MV-4-11 (cell line): ENCODE measurements around the gene PLCB2.

Experiments
- DNase-seq: peaks from one replicate; lab custom pipeline; 2025; lab: John Stamatoyannopoulos, UW

Gene PLCB2

GRCh38 chr15:40285151-40285550, 22.6 kb downstream of the PLCB2 start:
- no peak for DNase-seq

GRCh38 chr15:40283615-40284300, 24.0 kb downstream of the PLCB2 start:
- DNase-seq = no peak

GRCh38 chr15:40282869-40283614, 24.7 kb downstream of the PLCB2 start, which contains the start of gene ANKRD63:
TSS of gene ANKRD63 (minus strand) at chr15:40283064. CDS start at chr15:40282586, 478 bp downstream.
- DNase-seq = no peak

DNA sequence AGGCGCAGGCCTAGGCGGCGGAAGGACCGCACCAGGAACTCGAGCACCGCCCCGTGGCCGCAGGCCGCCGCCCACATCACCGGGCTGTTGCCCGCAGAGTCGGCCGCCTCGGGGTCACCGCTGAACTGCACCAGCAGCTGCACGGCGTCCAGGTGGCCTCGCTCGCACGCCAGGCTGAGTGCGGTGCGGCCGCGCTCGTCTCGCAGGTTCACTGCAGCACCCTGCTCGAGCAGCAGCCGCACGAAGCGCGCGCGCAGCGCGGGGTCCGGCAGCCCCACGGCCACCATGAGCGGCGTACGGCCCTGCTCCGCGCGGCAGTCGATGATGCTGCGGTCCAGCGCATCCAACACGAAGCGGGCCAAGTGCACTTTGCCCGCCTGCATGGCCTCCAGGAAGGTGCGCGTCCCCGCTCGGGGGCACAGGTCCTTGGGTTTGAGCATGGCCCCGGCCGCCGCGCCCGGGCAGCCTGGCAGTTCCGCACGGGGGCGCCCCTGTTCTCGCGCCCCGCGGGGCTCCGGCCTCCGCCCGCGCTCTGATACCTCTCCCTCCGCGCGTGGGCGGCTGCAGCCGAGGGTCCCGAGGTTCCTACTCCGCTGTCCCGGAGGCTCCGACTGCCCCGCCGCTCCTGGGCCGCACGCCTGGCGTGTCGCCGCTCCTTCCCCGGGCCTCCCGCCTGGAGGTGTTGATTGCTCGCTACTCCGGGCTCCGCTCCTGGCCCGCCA, 25.4 kb downstream of the PLCB2 start:
- DNase-seq = peak; percentile 35

- DNase-seq = no peak
Observed at GRCh38 chr15:40281801-40282146, 26.0 kb downstream of the PLCB2 start.

DNA sequence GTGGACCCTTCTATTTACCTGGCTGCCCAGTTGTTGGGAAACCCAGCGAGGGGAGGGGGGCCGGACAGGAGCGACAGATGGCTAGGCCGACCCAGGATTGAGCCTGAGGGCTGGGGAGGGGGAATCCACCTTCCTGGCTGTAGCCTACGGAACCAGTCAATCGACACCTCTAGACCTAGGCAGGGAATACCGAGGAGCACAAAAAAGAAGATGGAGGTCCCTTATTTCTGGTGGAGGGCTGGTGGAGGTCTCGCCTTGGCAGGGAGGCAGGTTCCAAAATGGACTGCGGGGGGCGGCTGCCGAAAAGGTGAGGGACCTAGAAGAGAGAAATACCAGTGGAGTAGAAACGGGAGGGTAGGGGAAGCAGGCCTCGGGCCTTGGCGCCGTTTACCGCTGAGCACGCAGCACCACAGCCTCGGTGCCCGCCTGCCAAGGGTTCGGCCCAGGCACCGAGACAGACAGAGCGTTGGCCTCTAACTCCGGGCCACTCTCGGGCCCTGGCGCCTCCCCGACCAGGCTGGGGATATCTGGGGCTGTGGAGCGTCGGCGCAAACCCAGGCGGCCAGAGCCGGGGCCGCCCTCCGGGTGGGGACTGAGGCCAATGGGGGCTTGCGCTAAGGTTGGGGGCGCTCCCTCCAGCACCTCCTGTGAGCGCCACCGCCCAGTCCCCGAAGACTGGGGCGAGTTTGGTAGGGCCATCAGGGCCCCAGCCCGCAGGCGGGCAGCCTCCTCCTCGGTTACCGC, 26.5 kb downstream of the PLCB2 start:
- DNase-seq = no peak

- peak; percentile 12 for DNase-seq
Observed at GRCh38 chr15:40280260-40281056, 27.3 kb downstream of the PLCB2 start.

- DNase-seq = peak; percentile 5
Observed at GRCh38 chr15:40279437-40280141, 28.1 kb downstream of the PLCB2 start.

GRCh38 chr15:40278026-40278425, 29.7 kb downstream of the PLCB2 start:
- no peak for DNase-seq

DNA sequence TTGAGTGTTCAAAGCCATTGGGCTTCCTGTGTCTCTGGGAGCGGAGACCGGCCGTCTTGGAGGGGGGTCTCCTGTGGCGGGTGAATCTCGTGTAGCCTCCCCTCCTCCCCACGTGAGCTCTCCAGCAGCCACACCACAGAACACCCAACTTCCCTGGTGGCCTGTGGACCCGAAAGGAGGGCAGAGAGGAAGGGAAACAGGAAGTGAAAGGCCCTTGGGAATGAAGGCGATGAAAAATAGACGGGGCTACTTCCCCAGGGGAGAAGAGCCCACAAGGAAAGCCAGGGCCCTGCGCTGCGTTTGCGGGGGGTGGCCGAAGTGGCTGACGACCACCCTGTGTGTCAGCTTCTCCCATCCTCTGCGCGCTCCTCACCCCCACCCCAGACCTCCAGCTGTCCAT, 30.3 kb downstream of the PLCB2 start:
- peak; percentile 87 for DNase-seq

- no peak for DNase-seq
Observed at GRCh38 chr15:40276927-40277326, 30.8 kb downstream of the PLCB2 start.

GRCh38 chr15:40275954-40276353, 31.8 kb downstream of the PLCB2 start:
- no peak for DNase-seq

GRCh38 chr15:40275523-40275922, 32.2 kb downstream of the PLCB2 start:
- peak; percentile 48 for DNase-seq

DNA sequence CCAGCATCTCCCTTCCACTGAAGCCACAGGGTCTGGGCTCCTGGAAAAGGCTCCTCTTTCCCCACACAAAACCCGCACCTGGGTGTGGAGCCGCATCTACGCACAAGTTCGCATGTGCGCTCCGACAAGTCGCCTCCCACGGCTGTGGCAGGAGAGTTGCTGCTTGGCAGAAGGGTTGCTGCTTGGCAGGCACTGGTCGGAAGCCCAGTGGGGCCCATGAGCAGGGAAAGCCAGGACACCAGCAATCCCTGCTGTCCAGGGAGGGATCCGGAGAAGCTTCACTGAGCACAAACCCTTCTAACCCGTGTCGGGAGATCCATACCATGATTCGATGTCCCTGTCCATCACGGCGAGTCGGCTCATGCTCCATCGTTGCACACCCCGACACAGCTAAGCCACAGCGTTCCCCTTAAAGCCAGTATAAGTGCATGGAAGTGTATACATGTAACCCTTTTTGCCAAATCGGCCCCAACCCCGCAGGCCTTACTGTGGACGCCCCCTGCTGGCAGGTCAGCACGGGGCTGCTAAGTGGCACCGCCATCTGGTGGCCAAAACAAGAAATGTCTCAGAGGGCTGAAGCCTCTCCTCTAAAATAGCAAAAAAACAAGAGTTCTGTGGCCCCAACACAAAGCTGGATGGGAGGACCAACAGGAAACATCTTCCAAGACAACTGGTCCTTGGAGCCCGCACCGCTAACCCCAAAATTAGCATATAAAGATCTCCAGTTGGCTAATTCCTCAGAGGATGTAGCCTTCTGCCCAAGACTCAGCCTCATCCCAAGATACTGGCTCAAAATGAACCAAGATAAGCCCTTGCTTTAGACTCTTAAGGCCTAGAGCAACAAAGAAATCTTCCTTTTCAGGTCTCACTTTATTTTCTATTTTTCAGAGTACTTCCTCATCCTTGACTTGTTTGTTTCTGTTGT, 33.1 kb downstream of the PLCB2 start:
- DNase-seq = peak; percentile 74

DNA sequence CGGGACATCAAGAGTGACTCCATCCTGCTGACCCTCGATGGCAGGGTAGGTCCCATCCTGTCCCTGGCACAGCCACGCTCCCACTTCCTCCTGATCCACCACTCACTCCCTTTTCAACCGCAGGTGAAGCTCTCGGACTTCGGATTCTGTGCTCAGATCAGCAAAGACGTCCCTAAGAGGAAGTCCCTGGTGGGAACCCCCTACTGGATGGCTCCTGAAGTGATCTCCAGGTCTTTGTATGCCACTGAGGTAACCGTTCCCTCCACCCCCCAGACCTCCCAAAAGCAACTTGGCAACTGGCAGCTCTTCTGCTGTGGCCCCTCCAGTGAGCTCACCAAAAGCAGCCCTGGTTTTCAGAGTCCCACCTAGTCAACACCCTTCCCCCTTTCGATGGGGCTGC, 34.3 kb downstream of the PLCB2 start:
- DNase-seq = no peak

DNA sequence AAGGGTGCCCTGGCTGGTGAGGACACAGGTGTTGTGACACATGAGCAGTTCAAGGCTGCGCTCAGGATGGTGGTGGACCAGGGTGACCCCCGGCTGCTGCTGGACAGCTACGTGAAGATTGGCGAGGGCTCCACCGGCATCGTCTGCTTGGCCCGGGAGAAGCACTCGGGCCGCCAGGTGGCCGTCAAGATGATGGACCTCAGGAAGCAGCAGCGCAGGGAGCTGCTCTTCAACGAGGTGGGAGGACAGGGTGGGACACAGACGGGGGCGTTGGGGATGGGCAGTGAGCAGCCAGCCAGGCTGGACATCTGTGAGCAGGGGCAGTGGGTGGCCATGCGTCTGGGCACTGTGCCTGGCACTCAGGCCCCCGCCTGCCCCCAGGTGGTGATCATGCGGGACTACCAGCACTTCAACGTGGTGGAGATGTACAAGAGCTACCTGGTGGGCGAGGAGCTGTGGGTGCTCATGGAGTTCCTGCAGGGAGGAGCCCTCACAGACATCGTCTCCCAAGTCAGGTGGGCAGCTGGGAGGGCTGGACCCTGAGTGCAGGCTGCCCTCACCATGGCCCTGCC, 35.2 kb downstream of the PLCB2 start:
- no peak for DNase-seq

GRCh38 chr15:40271685-40272484, 35.9 kb downstream of the PLCB2 start:
- no peak for DNase-seq

DNA sequence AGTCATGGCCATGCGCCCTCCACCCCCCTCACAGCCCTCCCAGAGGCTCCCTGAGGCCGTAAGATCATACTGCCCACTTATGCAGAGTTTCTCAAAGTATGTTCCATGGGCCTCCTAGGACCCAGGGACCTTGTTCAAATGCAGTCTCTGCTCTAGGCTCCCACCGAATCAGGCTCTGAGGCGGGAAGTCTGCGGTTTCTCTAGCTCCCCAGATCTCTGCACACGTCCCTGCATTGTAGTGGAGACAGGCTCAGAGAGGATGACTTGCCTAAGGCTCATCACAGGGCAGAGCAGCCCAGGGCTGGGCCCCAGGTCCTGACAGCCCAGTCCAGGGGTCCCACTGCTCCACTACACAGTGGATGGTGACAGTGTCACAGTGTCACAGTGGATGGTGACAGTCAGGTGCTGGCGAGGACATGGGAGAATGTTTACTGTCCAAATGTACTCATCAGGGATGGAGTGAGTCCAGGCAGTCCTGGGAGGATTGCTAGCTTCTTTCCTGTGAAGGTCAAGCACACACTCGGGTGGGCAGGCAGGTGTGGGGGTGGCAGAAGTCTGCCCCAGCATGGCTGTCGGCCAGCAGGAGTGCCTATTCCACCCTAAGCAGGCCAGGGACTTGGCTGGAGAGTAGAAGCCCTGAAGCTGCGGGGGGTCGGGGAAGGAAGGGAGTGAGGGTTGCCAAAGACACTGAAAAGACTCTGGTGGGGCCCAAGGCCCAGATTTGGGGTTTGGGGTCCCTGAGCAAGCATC, 37.3 kb downstream of the PLCB2 start:
- no peak for DNase-seq
